ENCODE measurements around the gene SRBD1.

Gene SRBD1

GRCh38 chr2:45631319-45631718 lies 20.3 kb upstream of the SRBD1 start:
- DNase-seq = no peak

- no peak for DNase-seq
Measured at GRCh38 chr2:45629971-45630370, 18.9 kb upstream of the SRBD1 start.

- no peak for DNase-seq
Measured at GRCh38 chr2:45627911-45628310, 16.8 kb upstream of the SRBD1 start.

DNA sequence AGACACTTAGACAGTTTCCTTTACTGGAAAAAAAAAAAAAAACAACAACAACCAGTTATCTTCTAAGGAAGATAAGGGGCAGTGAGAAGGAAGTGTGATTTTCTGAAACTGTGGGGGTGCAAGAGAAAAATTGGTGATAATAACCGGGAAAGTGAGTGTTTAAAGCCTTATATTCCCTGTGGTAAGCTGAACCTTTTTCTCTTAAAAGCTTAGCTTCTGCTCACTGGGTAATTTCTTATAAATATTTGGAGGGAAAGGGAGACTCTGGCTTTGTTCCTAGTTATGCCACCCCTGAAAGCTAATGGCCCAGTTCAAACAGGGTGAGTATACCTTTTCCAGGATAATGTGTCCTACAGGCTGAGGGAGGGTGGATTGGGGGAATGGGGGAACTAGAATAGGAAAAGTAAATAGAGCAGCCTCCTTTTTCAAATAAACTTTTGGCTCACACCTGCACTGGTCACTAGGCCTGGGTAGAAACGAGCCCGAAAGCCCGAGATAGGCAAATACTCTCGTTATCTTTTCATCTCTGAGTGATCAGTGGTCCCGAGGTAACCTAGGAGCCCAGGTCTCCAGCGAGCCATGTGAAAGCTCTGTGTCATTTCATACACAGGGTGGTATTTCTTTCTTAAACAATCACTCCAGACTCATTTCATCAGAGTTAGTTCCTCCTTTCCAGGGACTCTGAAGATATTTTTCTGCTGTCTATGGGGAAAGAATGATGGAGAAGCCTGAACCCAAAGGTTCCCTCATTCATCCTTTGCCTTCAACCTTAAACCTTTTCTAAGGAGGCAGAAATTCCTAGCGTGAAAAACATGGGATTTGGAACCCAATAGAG lies 15.5 kb upstream of the SRBD1 start:
- no peak for DNase-seq

DNA sequence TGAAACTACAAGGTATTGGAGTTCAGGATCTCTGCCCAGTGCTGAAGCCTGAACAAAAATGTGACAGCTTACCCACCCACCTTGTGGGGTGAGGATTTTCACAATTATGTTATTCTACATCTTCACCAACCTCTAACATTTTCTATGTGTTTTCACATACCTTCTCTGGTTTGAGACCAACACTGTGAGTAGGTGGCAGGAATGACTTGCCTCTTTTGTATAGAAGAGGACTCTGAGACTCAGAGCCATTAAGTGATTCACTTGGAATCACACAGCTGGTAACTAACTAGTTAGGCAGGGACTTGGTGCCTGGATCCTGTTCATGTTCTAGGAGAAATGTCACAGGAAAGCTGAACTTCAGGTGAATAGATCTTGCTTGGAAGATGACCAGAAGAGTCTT lies 14.8 kb upstream of the SRBD1 start:
- DNase-seq = no peak

DNA sequence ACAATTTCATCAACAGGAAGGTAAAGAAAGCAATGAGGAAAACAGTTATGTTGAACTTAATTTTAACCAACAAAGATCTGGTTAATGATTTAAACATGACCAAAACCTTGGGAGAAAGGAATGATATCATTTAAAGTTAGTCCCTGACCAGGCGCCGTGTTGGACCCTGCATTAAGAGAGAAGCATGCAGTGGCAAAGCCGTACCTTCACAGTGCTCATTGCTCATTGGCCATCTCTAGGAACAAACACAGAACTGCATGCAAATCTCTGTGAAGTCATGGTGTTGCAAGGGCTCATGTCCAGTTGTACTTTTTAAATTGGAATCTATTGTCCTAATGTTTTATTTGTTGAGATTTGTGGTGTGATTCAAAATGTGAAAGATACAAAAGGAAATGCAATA lies 12.0 kb upstream of the SRBD1 start:
- DNase-seq = no peak

DNA sequence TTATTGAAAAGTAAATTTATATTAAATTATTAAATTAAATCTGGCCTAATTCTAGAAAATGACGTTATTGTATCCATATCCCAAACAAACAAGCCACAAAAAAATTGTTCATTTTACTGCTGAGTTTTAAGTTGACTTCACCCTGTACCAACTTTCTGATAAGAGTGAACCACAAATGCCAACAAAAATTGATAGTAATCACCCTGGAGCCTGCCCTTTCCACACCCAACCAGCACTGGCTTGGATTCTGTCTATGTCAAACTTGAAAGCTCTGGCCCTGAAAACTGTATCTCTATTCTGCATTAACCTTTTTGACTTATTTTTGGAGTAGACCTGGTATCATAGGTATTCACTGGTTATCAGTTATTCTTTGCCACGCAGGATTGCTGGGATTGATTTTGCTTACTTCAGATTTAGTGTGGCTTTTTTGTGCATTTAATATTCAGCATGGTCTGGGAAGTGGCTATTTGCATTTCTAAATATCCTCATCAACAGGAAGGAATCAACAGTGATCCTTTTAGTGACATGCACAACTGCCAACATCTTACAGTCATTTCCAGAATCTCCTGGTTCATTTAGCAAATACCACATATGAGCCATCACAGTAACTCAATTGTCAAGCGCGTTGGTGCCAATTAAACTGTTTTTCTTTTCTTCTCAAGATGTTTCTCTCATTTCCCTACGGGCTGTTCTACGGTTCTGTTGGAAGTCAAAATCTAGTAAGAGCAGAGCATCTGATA lies 11.4 kb upstream of the SRBD1 start:
- no peak for DNase-seq

- DNase-seq = no peak
Measured at GRCh38 chr2:45617496-45617895, 6.4 kb upstream of the SRBD1 start.

DNA sequence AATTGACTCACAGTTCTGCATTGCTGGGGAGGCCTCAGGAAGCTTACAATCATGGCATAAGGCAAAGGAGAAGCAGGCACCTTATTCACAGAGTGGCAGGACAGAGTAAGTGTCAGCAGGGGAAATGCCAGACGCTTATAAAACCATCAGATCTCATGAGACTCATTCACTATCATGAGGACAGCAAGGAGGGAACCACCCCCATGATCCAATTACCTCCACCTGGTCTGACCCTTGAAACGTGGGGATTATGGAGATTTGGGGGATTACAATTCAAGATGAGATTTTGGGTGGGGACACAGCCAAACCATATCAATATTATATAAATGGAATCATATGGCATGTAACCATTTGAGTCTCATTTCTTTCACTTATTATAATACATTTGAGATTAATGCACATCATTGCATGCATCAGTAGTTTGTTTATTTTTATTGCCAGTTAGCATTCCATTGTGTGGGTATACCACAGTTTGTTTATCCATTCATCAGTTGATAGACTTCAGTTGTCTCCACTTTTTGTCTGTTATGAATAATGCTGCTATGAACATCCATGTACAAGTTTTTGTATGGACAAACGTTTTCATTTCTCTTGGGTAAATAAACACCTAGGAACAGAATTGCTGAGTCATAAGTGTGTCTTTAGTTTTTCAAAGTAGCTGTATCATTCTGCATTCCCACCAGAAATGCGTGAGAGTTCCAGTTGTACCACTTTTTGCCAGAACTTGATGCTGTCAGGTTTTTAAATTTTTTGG lies 5.8 kb upstream of the SRBD1 start:
- no peak for DNase-seq

DNA sequence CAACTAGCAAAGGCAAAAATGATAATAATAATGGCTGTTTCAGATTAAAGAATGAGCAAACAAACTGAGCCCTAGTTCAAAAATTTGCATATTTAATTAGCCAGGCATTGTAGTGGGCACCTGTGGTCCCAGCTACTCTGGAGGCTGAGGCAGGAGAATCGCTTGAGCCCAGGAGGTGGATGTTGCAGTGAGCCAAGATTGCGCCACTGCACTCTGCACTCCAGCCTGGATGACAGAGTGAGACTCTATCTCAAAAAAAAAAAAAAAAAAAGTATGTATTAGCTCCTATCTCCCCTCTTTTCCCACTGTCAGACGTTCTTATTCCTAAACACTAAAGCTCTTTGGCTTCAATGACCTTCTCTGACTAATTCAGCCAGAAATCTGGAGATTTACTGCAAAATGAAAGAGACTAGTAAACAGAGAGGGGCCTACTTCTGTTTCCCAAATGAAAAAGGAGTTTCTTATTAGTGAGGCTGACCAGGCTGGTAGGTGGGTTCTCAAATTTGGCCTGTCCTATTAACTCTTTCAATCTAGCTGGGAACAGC lies 3.9 kb upstream of the SRBD1 start:
- DNase-seq = no peak

- no peak for DNase-seq
Measured at GRCh38 chr2:45614330-45614729, 3.3 kb upstream of the SRBD1 start.

DNA sequence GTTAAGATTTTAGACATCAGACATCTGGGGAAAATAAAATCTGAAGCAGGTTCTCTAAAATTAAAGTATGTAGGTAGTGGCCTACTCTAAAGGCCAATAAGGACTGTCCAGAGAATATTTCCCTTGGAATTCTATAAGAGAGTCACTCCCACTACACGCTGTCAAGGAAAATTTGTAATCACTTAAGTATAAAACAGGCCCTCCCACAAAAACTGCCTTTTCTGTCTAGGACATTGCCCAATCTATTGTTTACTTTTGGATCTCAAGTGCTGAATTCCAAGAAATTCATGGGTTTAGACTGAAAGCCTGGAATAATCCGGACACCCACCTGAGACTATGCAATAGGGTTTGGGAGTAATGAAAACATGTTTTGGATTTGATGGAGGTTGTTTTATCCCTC lies 1.7 kb upstream of the SRBD1 start:
- DNase-seq = no peak

GRCh38 chr2:45612285-45612684 lies 1.2 kb upstream of the SRBD1 start:
- DNase-seq = no peak

GRCh38 chr2:45610281-45611019 lies 617 bp downstream of the SRBD1 start:
- DNase-seq = peak; percentile 28

DNA sequence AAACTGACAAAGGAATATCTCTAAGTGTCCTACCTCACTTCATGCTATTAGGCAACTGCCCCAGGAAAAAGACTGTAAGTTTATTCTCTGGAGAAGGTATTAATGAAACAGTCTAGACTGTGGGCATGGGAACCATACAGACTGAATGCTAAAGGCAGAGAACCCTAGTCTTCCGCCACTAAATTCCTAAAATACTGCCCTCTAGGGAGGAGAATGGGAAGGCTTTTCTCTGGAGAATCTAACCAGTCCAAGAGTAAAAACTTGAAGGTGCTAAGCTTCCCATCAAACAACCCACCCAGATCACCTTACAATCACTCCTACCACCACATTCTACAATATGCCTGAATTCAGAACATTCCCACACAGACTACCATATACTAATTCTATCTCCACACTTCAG lies 3.4 kb downstream of the SRBD1 start:
- no peak for DNase-seq

- DNase-seq = no peak
Measured at GRCh38 chr2:45606796-45607195, 4.3 kb downstream of the SRBD1 start.

DNA sequence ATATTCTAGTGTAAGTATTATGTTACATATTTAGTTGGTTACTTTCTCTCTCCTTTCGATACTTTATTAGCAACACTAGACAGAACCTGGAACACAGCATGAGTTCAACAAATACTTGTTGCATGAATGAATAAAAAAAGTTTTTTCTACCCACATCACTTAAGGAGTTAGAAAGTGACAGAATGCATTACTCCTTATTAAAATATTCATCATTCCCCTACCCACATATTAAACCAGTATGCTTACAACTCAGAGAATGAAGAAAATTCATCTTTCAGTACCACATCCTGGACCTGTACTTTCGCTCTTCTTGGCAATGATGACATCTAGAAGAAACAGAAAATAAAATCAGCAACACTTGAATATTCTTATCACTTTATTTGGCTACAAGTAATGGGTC lies 6.0 kb downstream of the SRBD1 start:
- DNase-seq = no peak

DNA sequence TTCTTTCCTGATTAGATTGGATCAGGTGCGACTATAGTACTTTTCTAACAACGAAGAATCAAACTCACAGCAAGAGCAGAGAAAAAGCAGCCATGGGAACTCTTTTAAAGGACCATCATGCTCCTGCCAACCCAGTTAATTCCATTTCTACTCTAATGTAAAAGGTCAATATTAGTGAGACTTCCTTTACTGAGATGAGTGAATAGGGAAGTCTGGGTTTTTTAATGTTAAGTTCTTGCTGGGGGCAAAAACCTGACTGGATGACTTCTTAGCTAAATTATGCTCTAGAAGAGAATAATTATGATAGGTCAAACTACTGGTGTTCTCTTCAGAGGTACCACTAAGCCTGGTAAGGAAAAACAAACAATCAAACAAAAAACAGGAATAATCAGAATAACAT lies 8.4 kb downstream of the SRBD1 start:
- DNase-seq = no peak

DNA sequence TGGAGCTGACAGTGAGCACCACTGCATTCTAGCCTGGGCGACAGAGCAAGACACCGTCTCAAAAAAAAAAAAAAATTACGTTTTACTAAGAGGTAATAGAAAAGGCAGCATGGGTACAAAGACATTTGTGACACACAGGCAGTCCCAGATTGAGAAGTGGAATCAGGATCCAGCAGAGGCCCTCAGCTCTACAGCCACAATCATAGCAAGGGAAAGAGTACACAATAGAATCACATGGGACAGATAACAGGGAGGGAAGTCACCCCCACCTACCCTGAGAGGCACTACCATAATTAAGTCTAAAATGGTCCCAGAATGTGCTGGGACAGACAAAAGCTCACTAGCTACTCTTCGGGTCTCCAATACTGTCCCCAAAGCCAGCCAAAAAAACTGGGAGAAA lies 12.5 kb downstream of the SRBD1 start:
- no peak for DNase-seq

DNA sequence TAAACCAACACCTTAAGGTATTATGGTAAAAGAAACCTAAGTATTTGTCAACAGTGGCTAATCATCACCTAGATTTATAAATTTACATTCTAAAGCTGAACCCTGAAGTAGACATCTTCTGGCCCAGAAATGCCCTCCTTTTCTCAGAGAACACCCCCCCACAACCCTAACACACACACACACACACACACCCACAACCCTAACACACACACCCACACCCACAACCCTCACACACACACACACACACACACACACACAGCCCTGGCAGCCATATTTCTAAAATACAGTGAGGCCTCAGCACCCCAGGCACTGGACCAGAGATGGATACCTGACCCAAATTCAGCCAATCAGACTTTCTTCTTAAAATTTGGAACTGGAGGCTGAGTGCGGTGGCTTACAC lies 14.3 kb downstream of the SRBD1 start:
- DNase-seq = no peak

DNA sequence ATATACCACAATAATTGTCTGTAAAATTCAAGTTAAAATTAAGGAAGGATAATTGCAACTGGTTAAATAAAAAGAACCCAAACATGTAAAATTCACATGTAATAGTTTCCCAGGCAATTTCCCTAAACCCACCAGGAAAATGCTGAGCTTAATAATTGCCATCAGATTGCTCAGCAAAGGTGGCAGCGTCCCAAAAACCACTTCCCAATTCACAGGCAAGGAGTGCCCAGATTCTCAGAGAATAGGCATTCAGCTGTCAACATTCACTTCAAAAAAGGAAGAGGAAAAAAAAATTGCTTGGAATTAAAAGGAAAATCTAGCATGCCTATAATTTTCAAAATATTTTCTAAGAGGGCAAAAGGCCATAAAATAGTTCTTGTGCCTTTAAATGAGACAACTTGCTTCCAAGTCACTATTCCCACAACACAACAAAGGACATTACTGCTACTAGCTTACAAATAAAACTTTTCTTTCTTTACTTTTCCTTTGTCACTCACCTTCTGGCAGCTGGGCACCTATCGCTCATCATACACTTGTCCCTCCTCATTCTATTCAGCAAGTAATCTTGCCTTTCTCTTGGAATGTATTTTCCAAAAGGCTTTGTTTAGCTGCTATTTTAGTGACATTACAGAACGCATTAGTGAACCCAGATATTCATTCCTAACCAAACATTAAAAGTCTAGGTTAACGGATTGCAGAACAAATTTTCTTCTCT lies 15.2 kb downstream of the SRBD1 start:
- DNase-seq = no peak

DNA sequence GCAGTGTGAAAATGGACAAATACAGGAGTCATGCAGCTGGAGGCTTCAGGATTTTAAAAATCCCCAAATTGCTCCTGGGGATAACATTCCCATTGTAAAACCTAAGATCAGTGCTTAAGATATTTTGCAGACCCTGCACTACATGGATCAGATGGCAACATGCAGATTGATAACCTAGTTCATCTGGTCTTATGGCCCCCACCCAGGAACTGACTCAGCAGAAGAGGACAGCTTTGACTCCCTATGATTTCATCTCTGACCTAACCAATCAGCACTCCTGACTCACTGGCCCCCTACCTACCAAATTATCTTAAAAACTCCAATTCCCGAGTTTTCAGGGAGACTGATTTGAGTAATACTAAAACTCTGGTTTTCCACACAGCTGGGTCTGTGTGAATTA lies 20.0 kb downstream of the SRBD1 start:
- no peak for DNase-seq

All from GDM1 (cell line).